A549 (cell line): ENCODE data around the gene SETDB1. TPM values are rescaled to one million over a fixed set of nuclear protein-coding genes. Genes with fewer than 3 reads are reported as not detected.

Experiments
- ATAC-seq, 2 experiments: fragments of 200-7000 bp in 1 of 2; fragments of >200 bp in 1 of 2; cut with Nextera tagmentation in 1 of 2; cut with Tn5 transposase in 1 of 2; 3 replicates each; pipeline versions ENCODE4 v1.8.0 to v1.9.1; 2018 to 2020; ENCODE audit warnings: mild to moderate bottlenecking in 1 of 2, moderate library complexity in 1 of 2
- CTCF ChIA-PET: fragments of 300-600 bp; sonication (Branson Sonifier 250); formaldehyde crosslinking; extraction: SDS; loops from one replicate; lab custom pipeline; 2021; ENCODE audit warnings: antibody characterized with exemption, inconsistent platforms; lab: Yijun Ruan, JAX
- POLR2A ChIA-PET: fragments of 350-600 bp; formaldehyde crosslinking; extraction: SDS; loops from one replicate; lab custom pipeline; 2021; ENCODE audit warnings: antibody characterized with exemption, inconsistent platforms; lab: Yijun Ruan, JAX
- DNase-seq, 2 experiments: peaks; one replicate each; pipeline versions ENCODE4 v3.0.0 to v3.0.0-alpha.2; 2011 to 2016; ENCODE audit warnings: low read depth in 1 of 2, low spot score in 1 of 2
- FAIRE-seq: peaks from 2 replicates; lab custom pipeline; 2011; peaks lifted over from hg19 to GRCh38; lab: Jason Lieb, UNC
- H3K27ac ChIP-seq, 2 experiments: fragments of >200 bp; sonication (Bioruptor Twin); formaldehyde crosslinking; 3 replicates each; pipeline ENCODE4 v1.5.1; 2016 to 2017
- H3K4me1 ChIP-seq: fragments of >200 bp; sonication (Bioruptor Twin); formaldehyde crosslinking; 3 replicates; pipeline ENCODE4 v1.6.1; 2016
- H3K4me2 ChIP-seq: fragments of >200 bp; sonication (Bioruptor Twin); formaldehyde crosslinking; 3 replicates; pipeline ENCODE4 v1.6.1; 2016
- H3K4me3 ChIP-seq: fragments of >200 bp; sonication (Bioruptor Twin); formaldehyde crosslinking; 3 replicates; pipeline ENCODE4 v1.5.1; 2016
- H3K9me3 ChIP-seq: fragments of >200 bp; sonication (Bioruptor Twin); formaldehyde crosslinking; 3 replicates; pipeline ENCODE4 v1.6.1; 2016
- BHLHE40 ChIP-seq: IDR thresholded peaks from 2 replicates; pipeline ENCODE4 v1.6.1; 2012; ENCODE audit warnings: low read depth, low read length, inconsistent platforms
- EHMT2 ChIP-seq: fragments of 200-600 bp; sonication (generic); IDR thresholded peaks from 2 replicates; pipeline ENCODE4 v1.6.1; 2016; ENCODE audit warnings: antibody characterized with exemption, low read depth, mild to moderate bottlenecking, moderate library complexity
- FOXS1 ChIP-seq: fragments of 250-450 bp; sonication (Bioruptor Pico); IDR thresholded peaks from 2 replicates; pipeline ENCODE4 v1.5.0; 2020; ENCODE audit warnings: mild to moderate bottlenecking, moderate library complexity
- GATA3 ChIP-seq: IDR thresholded peaks from 2 replicates; pipeline ENCODE4 v1.6.1; 2012; ENCODE audit warnings: borderline replicate concordance
- HOXB13 ChIP-seq: fragments of 250-450 bp; sonication (Bioruptor Pico); IDR thresholded peaks from 2 replicates; pipeline ENCODE4 v1.5.0; 2020; ENCODE audit warnings: low read depth, mild to moderate bottlenecking, moderate library complexity
- HOXB5 ChIP-seq: fragments of 250-450 bp; sonication (Bioruptor Pico); IDR thresholded peaks from 2 replicates; pipeline ENCODE4 v1.5.0; 2020; ENCODE audit warnings: mild to moderate bottlenecking, moderate library complexity
- KDM1A ChIP-seq: fragments of 200-600 bp; sonication (generic); IDR thresholded peaks from 2 replicates; pipeline ENCODE4 v1.6.1; 2016; ENCODE audit warnings: low read depth, mild to moderate bottlenecking
- KDM5A ChIP-seq: fragments of 200-600 bp; sonication (generic); IDR thresholded peaks from 2 replicates; pipeline ENCODE4 v1.6.1; 2016; ENCODE audit warnings: antibody characterized with exemption, mild to moderate bottlenecking
- MAFK ChIP-seq: fragments of 450-650 bp; IDR thresholded peaks from 2 replicates; pipeline ENCODE4 v1.6.1; 2014; ENCODE audit not compliant: partially characterized antibody
- MAZ ChIP-seq: fragments of 150-350 bp; IDR thresholded peaks from 2 replicates; pipeline ENCODE4 v1.6.1; 2014; ENCODE audit warnings: antibody characterized with exemption, low read depth, low read length, borderline replicate concordance
- MYC ChIP-seq: IDR thresholded peaks from 2 replicates; pipeline ENCODE4 v1.6.1; 2012; ENCODE audit warnings: mild to moderate bottlenecking, inconsistent platforms, low read length, improper control_type of control experiment, borderline replicate concordance
- NPAS2 ChIP-seq: fragments of 250-450 bp; sonication (Bioruptor Pico); IDR thresholded peaks from 2 replicates; pipeline ENCODE4 v1.8.0; 2022; ENCODE audit warnings: mild to moderate bottlenecking, moderate library complexity, borderline replicate concordance
- NR3C1 ChIP-seq: fragments of >200 bp; sonication (Bioruptor Twin); formaldehyde crosslinking; IDR thresholded peaks from 3 replicates; pipeline ENCODE4 v1.6.1; 2017
- RAD21 ChIP-seq, 2 experiments: fragments of >200 bp in 1 of 2; sonication (Bioruptor Twin) in 1 of 2; formaldehyde crosslinking in 1 of 2; IDR thresholded peaks in 1 of 2; conservative IDR thresholded peaks in 1 of 2; 2 replicates in 1 of 2; 3 replicates in 1 of 2; pipeline ENCODE4 v1.6.1; 2012 to 2018; ENCODE audit warnings: inconsistent platforms in 1 of 2
- RCOR1 ChIP-seq: fragments of 150-350 bp; IDR thresholded peaks from 2 replicates; pipeline ENCODE4 v1.6.1; 2014; ENCODE audit warnings: antibody characterized with exemption, low read length, low read depth
- SMC3 ChIP-seq: fragments of >200 bp; sonication (Bioruptor Twin); formaldehyde crosslinking; IDR thresholded peaks from 3 replicates; pipeline ENCODE4 v1.6.1; 2018; ENCODE audit warnings: inconsistent platforms
- TFCP2L1 ChIP-seq: fragments of 250-450 bp; sonication (Bioruptor Pico); IDR thresholded peaks from 2 replicates; pipeline ENCODE4 v1.5.0; 2021; ENCODE audit warnings: mild to moderate bottlenecking
- TP53 ChIP-seq: fragments of 250-450 bp; sonication (Bioruptor Pico); IDR thresholded peaks from 2 replicates; pipeline ENCODE4 v1.5.0; 2021; ENCODE audit warnings: mild to moderate bottlenecking, moderate library complexity
- ZFP36 ChIP-seq: fragments of 450-650 bp; IDR thresholded peaks from 2 replicates; pipeline ENCODE4 v1.6.1; 2014; ENCODE audit warnings: borderline replicate concordance; ENCODE audit not compliant: partially characterized antibody
- WGBS: methylation state at CpG from one replicate; pipeline ENCODE4 v1.1.6; 2017; ENCODE audit errors: missing lambda C conversion rate; 5-methylcytosine and 5-hydroxymethylcytosine counted together
- polyA plus RNA-seq, 4 experiments: library from polyadenylated mRNA; depleted of rRNA in 3 of 4; stranded (reverse); fragments of >200 nt; fragmentation: RNase III in 1 of 4; extraction: RNeasy Plus Mini Kit Qiagen cat#74134 plus additional on column Dnase treatment in 1 of 4; gene quantifications; 2 replicates in 3 of 4; 3 replicates in 1 of 4; pipeline ENCODE4 v1.2.3, GENCODE V29; 2011 to 2017
- TF ChIP-seq, protein P1 (sequence below): IDR thresholded peaks from 2 replicates; pipeline ENCODE4 v1.6.1; 2012
- TF ChIP-seq, protein P2 (sequence below): IDR thresholded peaks from 2 replicates; pipeline ENCODE4 v1.6.1; 2012; ENCODE audit warnings: low read depth, borderline replicate concordance
- TF ChIP-seq, protein P3 (sequence below): fragments of >200 bp; sonication (Bioruptor Twin); formaldehyde crosslinking; IDR thresholded peaks from 3 replicates; pipeline ENCODE4 v1.5.1; 2016

Gene SETDB1
- polyA plus RNA-seq, 2 of the 4 experiments (the other 2 are of a cell fraction): 25.1 to 56.9 TPM

DNA sequence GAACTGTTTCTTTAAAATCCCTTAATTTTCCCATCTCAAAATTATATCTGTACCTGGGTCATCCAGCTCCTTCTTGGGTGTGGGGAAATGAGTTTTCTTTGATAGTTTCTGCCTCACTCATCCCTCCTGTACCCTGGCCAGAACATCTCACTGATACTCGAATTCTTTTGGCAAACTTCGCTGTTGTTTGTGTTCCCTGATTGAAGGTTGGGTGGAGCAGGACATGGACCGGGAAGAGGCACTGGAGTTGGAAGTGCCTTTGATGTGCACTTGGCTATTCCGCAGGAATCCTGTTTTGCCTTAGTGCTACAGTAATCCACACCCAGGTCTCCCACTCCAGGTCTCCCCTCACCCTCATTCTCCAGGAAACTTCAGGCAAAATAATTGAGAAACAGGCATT is 69.3 kb downstream of the SETDB1 start (continued):
- TF ChIP-seq, protein P1, sequence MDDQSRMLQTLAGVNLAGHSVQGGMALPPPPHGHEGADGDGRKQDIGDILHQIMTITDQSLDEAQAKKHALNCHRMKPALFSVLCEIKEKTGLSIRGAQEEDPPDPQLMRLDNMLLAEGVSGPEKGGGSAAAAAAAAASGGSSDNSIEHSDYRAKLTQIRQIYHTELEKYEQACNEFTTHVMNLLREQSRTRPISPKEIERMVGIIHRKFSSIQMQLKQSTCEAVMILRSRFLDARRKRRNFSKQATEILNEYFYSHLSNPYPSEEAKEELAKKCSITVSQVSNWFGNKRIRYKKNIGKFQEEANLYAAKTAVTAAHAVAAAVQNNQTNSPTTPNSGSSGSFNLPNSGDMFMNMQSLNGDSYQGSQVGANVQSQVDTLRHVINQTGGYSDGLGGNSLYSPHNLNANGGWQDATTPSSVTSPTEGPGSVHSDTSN: no peak
- no peak for TF ChIP-seq TP53 (CRISPR knock-in tag)
- TF ChIP-seq KDM1A: no peak
- TF ChIP-seq EHMT2: no peak
- no peak for TF ChIP-seq GATA3
- TF ChIP-seq ZFP36: no peak

DNA sequence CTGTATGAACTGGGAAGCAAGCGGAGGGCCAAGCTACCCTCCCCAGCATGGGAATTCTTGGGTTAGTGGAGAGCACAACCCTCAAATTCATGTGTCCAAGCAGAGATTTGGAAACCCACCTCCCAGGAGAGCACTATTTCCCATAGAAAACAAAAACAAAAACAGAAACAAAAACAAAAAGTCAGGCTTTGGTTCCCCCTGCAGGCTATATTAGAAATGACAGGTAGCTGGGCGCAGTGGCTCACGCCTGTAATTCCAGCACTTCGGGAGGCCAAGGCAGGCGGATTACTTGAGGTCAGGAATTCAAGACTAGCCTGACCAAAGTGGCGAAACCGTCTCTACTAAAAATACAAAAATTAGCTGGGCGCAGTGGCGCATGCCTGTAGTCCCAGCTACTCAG is 69.7 kb downstream of the SETDB1 start:
- peak in 1 of 2 experiments; percentile 76; a peak in 3 of 6 replicates for ATAC-seq
- CTCF ChIA-PET: interaction anchor here (0.5 to 26.8 kb wide), 34 partner anchors 0 to 1063 kb away, joined by 3 to 586 read pairs (median 4); partner anchors contain the start of genes ANXA9, BNIPL, CDC42SE1 and CERS2
- no peak for FAIRE-seq
- no peak overlapping the region for H3K27ac ChIP-seq
- H3K4me1 ChIP-seq: 0 out of 3 replicates have a peak, but pooled peaks cover 4% of the 10 kb centered on the region
- 16% methylated on average over 9 of the region's 9 CpGs for WGBS
- no peak overlapping the region for H3K4me3 ChIP-seq
- DNase-seq: no peak
- POLR2A ChIA-PET: no interaction called here
- no peaks in the 10 kb centered on the region for H3K9me3 ChIP-seq
- TF ChIP-seq SMC3 (peak; percentile 63), TFCP2L1 (CRISPR knock-in tag) (no peak), RAD21 (conservative IDR thresholded peaks at IDR 0.05 in 1 of 2, IDR thresholded peaks at IDR 0.05 in 1 of 2) (peak; percentile 75 to 86), GATA3 (no peak), FOXS1 (CRISPR knock-in tag) (no peak), MAFK (no peak), KDM5A (no peak), MAZ (no peak), HOXB5 (CRISPR knock-in tag) (no peak), RCOR1 (no peak), BHLHE40 (no peak), NR3C1 (no peak), MYC (no peak), HOXB13 (CRISPR knock-in tag) (no peak), NPAS2 (no peak)
- TF ChIP-seq, protein P2, sequence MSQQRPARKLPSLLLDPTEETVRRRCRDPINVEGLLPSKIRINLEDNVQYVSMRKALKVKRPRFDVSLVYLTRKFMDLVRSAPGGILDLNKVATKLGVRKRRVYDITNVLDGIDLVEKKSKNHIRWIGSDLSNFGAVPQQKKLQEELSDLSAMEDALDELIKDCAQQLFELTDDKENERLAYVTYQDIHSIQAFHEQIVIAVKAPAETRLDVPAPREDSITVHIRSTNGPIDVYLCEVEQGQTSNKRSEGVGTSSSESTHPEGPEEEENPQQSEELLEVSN: no peak
- TF ChIP-seq, protein P3, sequence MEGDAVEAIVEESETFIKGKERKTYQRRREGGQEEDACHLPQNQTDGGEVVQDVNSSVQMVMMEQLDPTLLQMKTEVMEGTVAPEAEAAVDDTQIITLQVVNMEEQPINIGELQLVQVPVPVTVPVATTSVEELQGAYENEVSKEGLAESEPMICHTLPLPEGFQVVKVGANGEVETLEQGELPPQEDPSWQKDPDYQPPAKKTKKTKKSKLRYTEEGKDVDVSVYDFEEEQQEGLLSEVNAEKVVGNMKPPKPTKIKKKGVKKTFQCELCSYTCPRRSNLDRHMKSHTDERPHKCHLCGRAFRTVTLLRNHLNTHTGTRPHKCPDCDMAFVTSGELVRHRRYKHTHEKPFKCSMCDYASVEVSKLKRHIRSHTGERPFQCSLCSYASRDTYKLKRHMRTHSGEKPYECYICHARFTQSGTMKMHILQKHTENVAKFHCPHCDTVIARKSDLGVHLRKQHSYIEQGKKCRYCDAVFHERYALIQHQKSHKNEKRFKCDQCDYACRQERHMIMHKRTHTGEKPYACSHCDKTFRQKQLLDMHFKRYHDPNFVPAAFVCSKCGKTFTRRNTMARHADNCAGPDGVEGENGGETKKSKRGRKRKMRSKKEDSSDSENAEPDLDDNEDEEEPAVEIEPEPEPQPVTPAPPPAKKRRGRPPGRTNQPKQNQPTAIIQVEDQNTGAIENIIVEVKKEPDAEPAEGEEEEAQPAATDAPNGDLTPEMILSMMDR: peak; percentile 89
- TF ChIP-seq, protein P1: no peak
- H3K4me2 ChIP-seq: peak overlapping the region; percentile 19; the same call in 1 of the 3 replicates
